Omental fat pad (tissue), 4 donors: ENCODE measurements around the gene TSPAN8. TPM values are rescaled to one million over a fixed set of nuclear protein-coding genes. Genes with fewer than 3 reads are reported as not detected.

Source experiments
- ATAC-seq: fragments of 150-250 bp; one replicate; pipeline ENCODE4 v1.9.1; 2016; ENCODE audit warnings: mild to moderate bottlenecking, moderate library complexity; ENCODE audit not compliant: low FRiP score
- DNase-seq: peaks from one replicate; pipeline ENCODE4 v3.0.0-alpha.2; 2019; ENCODE audit warnings: low spot score
- total RNA-seq, 4 donors: library from RNA; depleted of rRNA; stranded (reverse); fragments of >200 nt; gene quantifications; one replicate each; pipeline ENCODE4 v1.1.0, GENCODE V29; 2016
- TF ChIP-seq, protein P1 (sequence below), 3 donors: fragments of 450-650 bp; IDR thresholded peaks; one replicate each; pipeline ENCODE4 v1.5.1; 2016 to 2017; ENCODE audit warnings: antibody characterized with exemption in 3 of 3, mild to moderate bottlenecking in 3 of 3, moderate library complexity in 2 of 3

TSPAN8 gene
- total RNA-seq, 4 donors from 2014 or later, result 2.9 to 13.4 (median 10.1) TPM

GRCh38 chr12:71109834-71110233, 48.0 kb downstream of the TSPAN8 start:
- ATAC-seq (no peak), DNase-seq (no peak)
- TF ChIP-seq, protein P1, sequence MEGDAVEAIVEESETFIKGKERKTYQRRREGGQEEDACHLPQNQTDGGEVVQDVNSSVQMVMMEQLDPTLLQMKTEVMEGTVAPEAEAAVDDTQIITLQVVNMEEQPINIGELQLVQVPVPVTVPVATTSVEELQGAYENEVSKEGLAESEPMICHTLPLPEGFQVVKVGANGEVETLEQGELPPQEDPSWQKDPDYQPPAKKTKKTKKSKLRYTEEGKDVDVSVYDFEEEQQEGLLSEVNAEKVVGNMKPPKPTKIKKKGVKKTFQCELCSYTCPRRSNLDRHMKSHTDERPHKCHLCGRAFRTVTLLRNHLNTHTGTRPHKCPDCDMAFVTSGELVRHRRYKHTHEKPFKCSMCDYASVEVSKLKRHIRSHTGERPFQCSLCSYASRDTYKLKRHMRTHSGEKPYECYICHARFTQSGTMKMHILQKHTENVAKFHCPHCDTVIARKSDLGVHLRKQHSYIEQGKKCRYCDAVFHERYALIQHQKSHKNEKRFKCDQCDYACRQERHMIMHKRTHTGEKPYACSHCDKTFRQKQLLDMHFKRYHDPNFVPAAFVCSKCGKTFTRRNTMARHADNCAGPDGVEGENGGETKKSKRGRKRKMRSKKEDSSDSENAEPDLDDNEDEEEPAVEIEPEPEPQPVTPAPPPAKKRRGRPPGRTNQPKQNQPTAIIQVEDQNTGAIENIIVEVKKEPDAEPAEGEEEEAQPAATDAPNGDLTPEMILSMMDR (IDR thresholded peaks at IDR 0.05), result no peak

DNA sequence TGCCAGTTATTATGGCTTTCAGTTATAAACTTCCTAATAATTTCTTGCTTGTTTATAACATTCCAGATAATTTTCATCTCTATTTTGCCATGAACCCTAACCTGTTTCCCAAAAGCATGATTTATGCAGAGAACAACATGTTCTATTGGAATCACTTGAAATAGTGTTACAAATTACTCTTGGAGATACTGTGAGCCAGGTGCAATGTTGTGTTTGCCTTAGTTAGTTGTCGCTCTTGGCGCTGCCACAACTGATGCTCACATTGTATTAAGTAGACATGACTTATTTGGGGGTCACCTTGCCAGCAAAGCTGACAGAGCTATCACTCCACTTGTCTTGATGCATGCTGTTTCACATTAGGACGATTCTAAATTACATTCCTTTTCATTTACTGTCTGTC, 49.4 kb downstream of the TSPAN8 start:
- DNase-seq, result no peak
- TF ChIP-seq, protein P1 (IDR thresholded peaks at IDR 0.05), result no peak
- ATAC-seq, result no peak

DNA sequence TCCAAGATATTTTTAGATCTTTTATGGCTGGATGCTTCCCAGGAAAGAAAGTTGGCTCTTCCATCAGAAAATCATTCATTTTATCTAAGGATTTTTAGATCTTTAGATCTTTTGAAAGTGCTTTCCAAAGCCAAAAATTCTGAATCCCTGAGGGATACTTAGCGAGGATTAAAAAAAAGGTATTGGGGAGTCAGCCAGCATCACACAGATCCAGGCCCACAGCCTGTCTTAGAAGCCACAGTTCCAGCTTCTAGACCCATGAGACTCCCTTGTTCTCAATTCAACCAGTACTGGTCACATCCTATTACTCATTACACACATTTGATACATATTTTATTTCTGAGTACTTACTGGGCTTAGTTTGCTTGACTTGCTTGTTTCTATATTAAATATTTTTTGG, 49.9 kb downstream of the TSPAN8 start:
- TF ChIP-seq, protein P1 (IDR thresholded peaks at IDR 0.05), result no peak
- DNase-seq (no peak), ATAC-seq (no peak)

- ATAC-seq (no peak), DNase-seq (no peak)
- TF ChIP-seq, protein P1 (IDR thresholded peaks at IDR 0.05), result no peak
Measured at GRCh38 chr12:71105956-71106355, 51.8 kb downstream of the TSPAN8 start.

GRCh38 chr12:71092290-71092689, 65.5 kb downstream of the TSPAN8 start:
- TF ChIP-seq, protein P1 (IDR thresholded peaks at IDR 0.05), result no peak
- ATAC-seq (no peak), DNase-seq (no peak)

DNA sequence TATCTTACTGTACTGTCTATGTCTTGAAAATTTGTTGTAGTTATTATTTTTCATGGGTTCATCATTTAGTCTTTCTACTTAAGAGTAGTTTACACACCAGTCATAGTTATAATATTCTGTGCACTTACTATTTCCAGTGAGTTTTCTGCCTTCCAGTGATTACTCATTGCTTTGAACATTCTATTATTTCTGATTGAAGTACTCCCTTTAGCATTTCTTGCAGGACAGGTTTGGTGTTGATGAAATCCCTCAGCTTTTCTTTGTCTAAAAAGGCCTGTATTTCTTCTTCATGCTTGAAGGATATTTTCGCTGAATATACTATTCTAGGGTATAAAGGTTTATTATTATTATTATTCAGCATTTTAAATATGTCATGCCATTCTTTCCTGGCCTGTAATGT, 66.8 kb downstream of the TSPAN8 start:
- ATAC-seq (no peak), DNase-seq (no peak)
- TF ChIP-seq, protein P1 (IDR thresholded peaks at IDR 0.05), result no peak

- DNase-seq (no peak), ATAC-seq (no peak)
- TF ChIP-seq, protein P1 (IDR thresholded peaks at IDR 0.05), result no peak
Measured at GRCh38 chr12:71085575-71085974, 72.2 kb downstream of the TSPAN8 start.
